ENCODE results near the gene WIPF2.

Gene WIPF2

GRCh38 chr17:40316571-40317344, 97.7 kb downstream of the WIPF2 start:
- FAIRE-seq = no peak

GRCh38 chr17:40317345-40317873, 98.3 kb downstream of the WIPF2 start:
- FAIRE-seq = no peak

- no peak for FAIRE-seq
Observed at GRCh38 chr17:40317880-40318829, 99.1 kb downstream of the WIPF2 start.

- no peak for FAIRE-seq
Observed at GRCh38 chr17:40318830-40319391, 99.8 kb downstream of the WIPF2 start.

- FAIRE-seq = no peak
Observed at GRCh38 chr17:40319651-40320540, 100.8 kb downstream of the WIPF2 start.

GRCh38 chr17:40320756-40321523, 101.8 kb downstream of the WIPF2 start:
- no peak for FAIRE-seq

- FAIRE-seq = no peak
Observed at GRCh38 chr17:40321524-40321929, 102.4 kb downstream of the WIPF2 start.

- FAIRE-seq = no peak
Observed at GRCh38 chr17:40321961-40322357, 102.9 kb downstream of the WIPF2 start.

GRCh38 chr17:40322358-40323315, 103.5 kb downstream of the WIPF2 start:
- FAIRE-seq = no peak

GRCh38 chr17:40323391-40324381, 104.6 kb downstream of the WIPF2 start:
- FAIRE-seq = no peak

GRCh38 chr17:40325156-40326013, 106.3 kb downstream of the WIPF2 start:
- no peak for FAIRE-seq

GRCh38 chr17:40326014-40326831, 107.1 kb downstream of the WIPF2 start:
- FAIRE-seq = no peak

- FAIRE-seq = no peak
Observed at GRCh38 chr17:40326832-40327199, 107.7 kb downstream of the WIPF2 start.

GRCh38 chr17:40327244-40327729, 108.2 kb downstream of the WIPF2 start:
- FAIRE-seq = no peak

- FAIRE-seq = no peak
Observed at GRCh38 chr17:40327735-40328385, 108.8 kb downstream of the WIPF2 start.

GRCh38 chr17:40328386-40328766, 109.3 kb downstream of the WIPF2 start:
- no peak for FAIRE-seq

Data from A204.1 (cell line).